Fibroblast of villous mesenchyme (primary cell): ENCODE measurements around the gene ADGRA3. TPM values are rescaled to one million over a fixed set of nuclear protein-coding genes. Genes with fewer than 3 reads are reported as not detected.

ENCODE experiments used
- DNase-seq: peaks from one replicate; pipeline ENCODE4 v3.0.0-alpha.2; 2010; ENCODE audit warnings: low read depth
- H3K4me3 ChIP-seq: 2 replicates; pipeline ENCODE4 v1.5.1; 2011; ENCODE audit warnings: low read depth, mild to moderate bottlenecking, low read length
- total RNA-seq: library from RNA; depleted of rRNA; stranded (reverse); fragments of >200 nt; gene quantifications from 2 replicates; pipeline ENCODE4 v1.2.3, GENCODE V29; 2012
- TF ChIP-seq, protein P1 (sequence below): IDR thresholded peaks from 2 replicates; pipeline ENCODE4 v1.5.1; 2012; ENCODE audit warnings: low read depth, mild to moderate bottlenecking, low read length; ENCODE audit not compliant: insufficient read depth

ADGRA3 gene
- total RNA-seq, 1 donor = 25.9 TPM

DNA sequence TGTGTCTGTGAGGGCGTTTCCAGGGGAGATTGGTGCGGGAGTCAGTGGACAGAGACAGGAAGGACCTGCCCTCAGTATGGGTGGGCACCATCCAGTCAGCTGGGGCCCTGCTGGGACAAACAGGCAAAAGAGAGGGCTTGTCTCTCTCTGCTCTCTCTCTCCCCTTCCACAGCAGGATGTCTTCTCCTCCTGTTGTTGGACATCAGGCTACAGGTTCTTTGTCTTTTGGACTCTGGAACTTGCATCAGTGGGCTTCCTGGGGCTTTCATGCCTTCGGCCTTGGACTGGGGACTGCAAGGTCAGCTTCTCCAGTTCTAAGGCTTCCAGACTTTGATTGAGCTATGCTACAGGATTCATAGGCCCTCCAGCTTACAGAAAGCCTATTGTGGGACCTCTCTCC lies 59.6 kb downstream of the ADGRA3 start:
- no peak overlapping the region for H3K4me3 ChIP-seq
- DNase-seq = no peak
- TF ChIP-seq, protein P1, sequence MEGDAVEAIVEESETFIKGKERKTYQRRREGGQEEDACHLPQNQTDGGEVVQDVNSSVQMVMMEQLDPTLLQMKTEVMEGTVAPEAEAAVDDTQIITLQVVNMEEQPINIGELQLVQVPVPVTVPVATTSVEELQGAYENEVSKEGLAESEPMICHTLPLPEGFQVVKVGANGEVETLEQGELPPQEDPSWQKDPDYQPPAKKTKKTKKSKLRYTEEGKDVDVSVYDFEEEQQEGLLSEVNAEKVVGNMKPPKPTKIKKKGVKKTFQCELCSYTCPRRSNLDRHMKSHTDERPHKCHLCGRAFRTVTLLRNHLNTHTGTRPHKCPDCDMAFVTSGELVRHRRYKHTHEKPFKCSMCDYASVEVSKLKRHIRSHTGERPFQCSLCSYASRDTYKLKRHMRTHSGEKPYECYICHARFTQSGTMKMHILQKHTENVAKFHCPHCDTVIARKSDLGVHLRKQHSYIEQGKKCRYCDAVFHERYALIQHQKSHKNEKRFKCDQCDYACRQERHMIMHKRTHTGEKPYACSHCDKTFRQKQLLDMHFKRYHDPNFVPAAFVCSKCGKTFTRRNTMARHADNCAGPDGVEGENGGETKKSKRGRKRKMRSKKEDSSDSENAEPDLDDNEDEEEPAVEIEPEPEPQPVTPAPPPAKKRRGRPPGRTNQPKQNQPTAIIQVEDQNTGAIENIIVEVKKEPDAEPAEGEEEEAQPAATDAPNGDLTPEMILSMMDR = no peak

DNA sequence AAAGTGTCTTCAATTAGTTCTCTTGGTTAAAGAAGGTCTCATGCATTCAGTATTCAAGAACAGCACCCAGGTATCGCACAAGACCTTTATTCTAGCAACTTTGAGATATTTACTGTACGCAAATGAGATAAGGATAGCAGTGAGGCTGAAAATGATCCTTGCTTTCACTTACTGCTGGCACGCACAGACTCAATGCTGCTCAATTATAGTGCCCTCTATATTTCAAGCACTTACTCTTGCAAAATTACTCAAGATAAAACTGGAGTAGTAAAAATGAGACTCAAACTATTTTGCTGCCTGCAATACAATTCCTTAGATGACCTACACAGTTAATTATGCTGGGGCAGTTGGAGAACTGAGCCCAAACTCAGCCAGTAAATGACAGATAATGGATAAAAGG lies 60.9 kb downstream of the ADGRA3 start:
- peak; percentile 44 for DNase-seq
- TF ChIP-seq, protein P1 = no peak
- no peak overlapping the region for H3K4me3 ChIP-seq

DNA sequence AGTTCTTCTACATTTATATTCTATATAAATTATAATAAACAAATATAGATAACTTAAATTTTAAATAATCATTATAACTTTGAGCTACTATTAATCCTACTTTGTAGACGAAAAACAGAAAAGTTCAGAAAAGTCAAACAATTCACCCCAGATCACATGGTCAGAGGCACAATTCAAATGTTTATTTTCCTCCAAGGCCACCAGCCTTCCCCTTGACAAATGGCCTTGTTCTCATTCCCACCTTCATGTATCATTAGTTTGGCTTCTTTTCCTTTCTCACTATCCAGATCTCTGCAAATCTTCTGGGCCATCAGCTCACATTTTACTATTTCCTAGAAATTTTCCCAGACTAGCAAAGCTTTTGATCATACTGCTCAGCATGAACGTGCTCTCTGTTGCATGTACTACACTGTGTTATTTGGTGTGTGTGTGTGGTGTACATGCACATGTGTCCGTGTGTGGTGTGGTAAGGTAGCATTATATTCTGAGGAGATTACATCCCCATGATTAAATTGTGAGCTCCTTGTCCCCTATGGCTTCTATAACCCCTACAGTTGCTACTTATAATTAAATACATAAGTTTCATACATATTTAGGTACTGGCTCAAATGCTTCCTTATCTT lies 61.5 kb downstream of the ADGRA3 start:
- DNase-seq = no peak

DNA sequence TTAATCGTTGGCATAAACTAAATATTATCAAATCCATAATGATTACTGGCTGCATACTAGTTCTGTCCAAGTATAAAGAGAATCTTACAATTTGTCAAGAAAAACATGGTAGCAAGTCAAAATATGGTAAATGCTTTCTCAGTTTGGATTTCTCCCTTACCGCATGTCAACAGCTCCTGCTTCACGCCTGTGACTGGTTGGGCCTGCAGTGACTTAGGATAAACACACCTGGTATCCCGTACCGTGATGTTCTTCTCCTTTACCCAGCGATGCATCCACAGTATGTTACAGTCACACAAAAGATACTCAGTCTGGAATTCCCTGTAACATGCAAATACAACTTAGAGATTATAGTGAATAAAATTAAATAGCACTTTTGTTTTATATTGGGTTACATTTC lies 71.1 kb downstream of the ADGRA3 start:
- no peak for DNase-seq
- TF ChIP-seq, protein P1 = no peak
- H3K4me3 ChIP-seq = no peak overlapping the region

More for the DNA sequence above, 61.5 kb downstream of the ADGRA3 start:
- no peak overlapping the region for H3K4me3 ChIP-seq
- TF ChIP-seq, protein P1 = no peak

DNA sequence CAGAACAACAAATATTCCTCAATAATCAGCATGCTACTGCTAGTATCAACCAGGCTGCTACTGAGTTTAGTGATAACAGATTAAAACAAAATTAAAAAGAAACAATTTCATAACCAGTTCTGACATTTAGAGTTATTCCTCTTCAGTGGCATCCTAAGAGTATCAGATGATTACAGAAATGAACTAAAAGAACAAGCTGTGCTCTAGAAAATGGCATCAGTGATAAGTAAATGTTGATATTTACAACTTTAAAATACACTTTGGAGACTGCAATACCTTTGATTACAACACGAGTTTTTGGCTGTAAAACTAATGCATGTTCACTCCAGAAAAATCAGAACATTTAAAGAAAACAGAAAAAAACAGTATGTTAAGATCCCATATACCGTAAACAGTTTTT lies 72.9 kb downstream of the ADGRA3 start:
- DNase-seq = no peak
- TF ChIP-seq, protein P1 = no peak
- H3K4me3 ChIP-seq = no peak overlapping the region

DNA sequence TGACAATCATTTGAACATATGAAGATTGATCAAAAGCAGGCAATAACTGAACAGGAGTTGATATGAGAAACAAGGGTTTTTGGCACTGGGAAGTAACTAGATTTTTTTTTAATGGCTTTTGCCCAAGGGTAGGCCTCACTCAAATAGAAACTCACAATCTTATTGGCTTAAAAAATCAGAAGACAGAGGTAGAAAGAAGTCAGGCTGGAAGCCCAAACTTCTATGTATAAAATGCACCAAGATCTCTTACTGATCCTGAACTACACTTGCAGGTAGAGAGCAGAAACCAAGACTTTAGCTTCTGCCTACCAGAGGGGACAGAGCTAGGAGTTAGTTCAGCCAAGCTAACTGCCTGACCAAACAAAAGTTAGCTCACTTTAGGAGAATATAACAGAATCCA lies 74.9 kb downstream of the ADGRA3 start:
- H3K4me3 ChIP-seq = no peak overlapping the region
- no peak for DNase-seq
- TF ChIP-seq, protein P1 = no peak

DNA sequence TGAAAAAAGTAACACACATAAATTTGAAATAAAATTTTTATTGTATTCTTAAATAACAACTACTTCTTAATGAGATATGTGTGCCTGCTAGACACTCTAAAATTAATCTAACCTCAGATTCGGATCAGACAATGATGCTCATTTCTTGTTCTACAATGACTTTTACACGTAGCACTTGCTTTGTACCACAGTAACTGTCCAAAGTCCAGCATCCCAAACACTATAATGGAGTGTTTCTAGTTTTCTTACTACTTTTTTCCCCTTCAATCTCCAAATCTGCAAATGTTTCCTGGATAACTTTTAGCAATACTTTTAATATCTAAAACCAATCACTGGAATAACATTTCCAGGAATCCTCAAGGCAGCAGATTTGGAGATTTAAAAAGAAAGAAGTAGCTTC lies 75.9 kb downstream of the ADGRA3 start:
- TF ChIP-seq, protein P1 = no peak
- H3K4me3 ChIP-seq = no peak overlapping the region
- DNase-seq = no peak
